Sigmoid colon (tissue), 7 donors: ENCODE measurements around the gene ITPR2. TPM values are rescaled to one million over a fixed set of nuclear protein-coding genes. Genes with fewer than 3 reads are reported as not detected.

Source experiments
- DNase-seq: peaks from one replicate; pipeline ENCODE4 v3.0.0-alpha.2; 2019
- H3K27ac ChIP-seq, 4 donors: fragments of 200-600 bp; sonication (generic); one replicate each; pipeline ENCODE4 v1.5.1; 2016 to 2019; ENCODE audit warnings: mild to moderate bottlenecking in 1 of 4
- H3K27me3 ChIP-seq, 3 donors: fragments of 200-600 bp; sonication (generic); one replicate each; pipeline ENCODE4 v1.5.1; 2019; ENCODE audit warnings: mild to moderate bottlenecking in 1 of 3
- H3K36me3 ChIP-seq, 4 donors: fragments of 200-600 bp; sonication (generic); one replicate each; pipeline ENCODE4 v1.5.1; 2016 to 2019
- H3K4me1 ChIP-seq, 4 donors: fragments of 200-600 bp; sonication (generic); one replicate each; pipeline ENCODE4 v1.5.1; 2017 to 2019
- H3K4me3 ChIP-seq, 4 donors: fragments of 200-600 bp; sonication (generic); one replicate each; pipeline ENCODE4 v1.5.1; 2017 to 2019; ENCODE audit warnings: mild to moderate bottlenecking in 2 of 4, moderate library complexity in 1 of 4
- H3K9me3 ChIP-seq, 4 donors: fragments of 200-600 bp in 3 of 4; sonication (generic) in 3 of 4; one replicate each; pipeline versions ENCODE4 v1.5.1 to v1.6.1; 2013 to 2019
- EP300 ChIP-seq, 4 donors: sonication (generic); formaldehyde crosslinking; IDR thresholded peaks; one replicate each; pipeline ENCODE4 v1.6.1; 2017; ENCODE audit warnings: antibody characterized with exemption in 4 of 4
- POLR2A ChIP-seq, 2 donors: fragments of 450-650 bp; IDR thresholded peaks; one replicate each; pipeline ENCODE4 v1.6.1; 2016; ENCODE audit warnings: antibody characterized with exemption in 2 of 2, mild to moderate bottlenecking in 2 of 2, moderate library complexity in 2 of 2
- POLR2AphosphoS5 ChIP-seq, 4 donors: sonication (generic); formaldehyde crosslinking; IDR thresholded peaks; one replicate each; pipeline ENCODE4 v1.6.1; 2017; ENCODE audit warnings: antibody characterized with exemption in 4 of 4
- WGBS, 2 donors: extraction: QIAGEN DNeasy Blood & Tissue Kit; methylation state at CpG; one replicate each; pipeline ENCODE4 v1.1.7; 2013; 5-methylcytosine and 5-hydroxymethylcytosine counted together
- intact Hi-C: fragments of 100-400 bp; cut with DNase I; formaldehyde crosslinking; loops from one replicate; pipeline ENCODE4 v1.15.1; 2023
- polyA plus RNA-seq, 3 donors: library from polyadenylated mRNA; stranded (reverse); fragments of 200-250 nt; gene quantifications; one replicate each; pipeline ENCODE4 v1.2.3, GENCODE V29; 2013
- total RNA-seq, 4 donors: library from RNA; depleted of rRNA; stranded (reverse); fragments of >200 nt; gene quantifications; one replicate each; pipeline ENCODE4 v1.1.0, GENCODE V29; 2016
- TF ChIP-seq, protein P1 (sequence below), 4 experiments: fragments of 450-650 bp in 3 of 4; fragments of 200-600 bp in 1 of 4; IDR thresholded peaks; one replicate each; pipeline ENCODE4 v1.5.1; 2016 to 2019; ENCODE audit warnings: antibody characterized with exemption in 4 of 4, mild to moderate bottlenecking in 3 of 4, moderate library complexity in 2 of 4
- donor health status: healthy with polysubstance abuse.
- donor health status: Bipolar disorder and iron deficiency.
- donor health status: healthy.

The ITPR2 gene
- total and polyA plus RNA-seq, 7 donors = 1.4 to 78.1 (median 58.9) TPM

DNA sequence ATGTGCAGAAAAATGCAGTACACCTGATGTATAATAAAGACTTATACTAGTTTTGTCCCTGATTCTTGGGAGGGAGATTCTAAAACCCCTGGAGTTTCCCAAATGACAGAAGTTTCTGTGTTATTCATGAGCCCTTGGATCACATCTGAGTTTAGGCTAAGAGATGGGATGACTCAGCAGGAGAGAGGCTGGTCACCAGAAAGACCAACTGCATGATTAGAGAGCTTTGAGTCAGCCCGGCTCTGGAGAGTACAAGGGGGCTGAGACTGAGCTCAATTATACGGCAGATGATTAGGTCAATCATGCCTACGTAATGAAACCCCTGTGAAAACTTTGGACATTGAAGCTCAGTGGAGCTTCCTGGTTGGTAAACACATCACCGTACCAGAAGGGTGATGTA lies 463.4 kb downstream of the ITPR2 start:
- Histone ChIP-seq H3K4me3 (no peak overlapping the region), H3K4me1 (no peaks in the 10 kb centered on the region), H3K9me3 (no peaks in the 10 kb centered on the region), H3K36me3 (no peaks in the 10 kb centered on the region), H3K27ac (no peak overlapping the region), H3K27me3 (no peaks in the 10 kb centered on the region)
- 85% methylated on average over 4 of the region's 4 CpGs for WGBS, 2 donors
- intact Hi-C loops = no loop called here
- no peak for DNase-seq
- TF ChIP-seq, protein P1, sequence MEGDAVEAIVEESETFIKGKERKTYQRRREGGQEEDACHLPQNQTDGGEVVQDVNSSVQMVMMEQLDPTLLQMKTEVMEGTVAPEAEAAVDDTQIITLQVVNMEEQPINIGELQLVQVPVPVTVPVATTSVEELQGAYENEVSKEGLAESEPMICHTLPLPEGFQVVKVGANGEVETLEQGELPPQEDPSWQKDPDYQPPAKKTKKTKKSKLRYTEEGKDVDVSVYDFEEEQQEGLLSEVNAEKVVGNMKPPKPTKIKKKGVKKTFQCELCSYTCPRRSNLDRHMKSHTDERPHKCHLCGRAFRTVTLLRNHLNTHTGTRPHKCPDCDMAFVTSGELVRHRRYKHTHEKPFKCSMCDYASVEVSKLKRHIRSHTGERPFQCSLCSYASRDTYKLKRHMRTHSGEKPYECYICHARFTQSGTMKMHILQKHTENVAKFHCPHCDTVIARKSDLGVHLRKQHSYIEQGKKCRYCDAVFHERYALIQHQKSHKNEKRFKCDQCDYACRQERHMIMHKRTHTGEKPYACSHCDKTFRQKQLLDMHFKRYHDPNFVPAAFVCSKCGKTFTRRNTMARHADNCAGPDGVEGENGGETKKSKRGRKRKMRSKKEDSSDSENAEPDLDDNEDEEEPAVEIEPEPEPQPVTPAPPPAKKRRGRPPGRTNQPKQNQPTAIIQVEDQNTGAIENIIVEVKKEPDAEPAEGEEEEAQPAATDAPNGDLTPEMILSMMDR (IDR thresholded peaks at IDR 0.05) = no peak
- TF ChIP-seq POLR2A (IDR thresholded peaks at IDR 0.05) = no peak
- no peak for TF ChIP-seq EP300 (IDR thresholded peaks at IDR 0.05)
- TF ChIP-seq POLR2AphosphoS5 (IDR thresholded peaks at IDR 0.05) = no peak

GRCh38 chr12:26367991-26368730 lies 464.8 kb downstream of the ITPR2 start:
- Histone ChIP-seq H3K4me1 (no peaks in the 10 kb centered on the region), H3K27me3 (no peaks in the 10 kb centered on the region), H3K9me3 (no peaks in the 10 kb centered on the region), H3K27ac (no peak overlapping the region), H3K4me3 (no peak overlapping the region), H3K36me3 (no peaks in the 10 kb centered on the region)
- intact Hi-C loops = no loop called here
- no peak for DNase-seq
- no peak for TF ChIP-seq EP300 (IDR thresholded peaks at IDR 0.05)
- no peak for TF ChIP-seq POLR2A (IDR thresholded peaks at IDR 0.05)
- WGBS, 2 donors = 91 to 93% methylated on average over 1 of the region's 1 CpG

- intact Hi-C loops = no loop called here
- no peak for DNase-seq
- no peak overlapping the region for H3K27ac ChIP-seq
- H3K9me3 ChIP-seq = no peaks in the 10 kb centered on the region
- no peaks in the 10 kb centered on the region for H3K27me3 ChIP-seq
- no peak overlapping the region for H3K4me3 ChIP-seq
- H3K36me3 ChIP-seq = no peaks in the 10 kb centered on the region
- TF ChIP-seq POLR2A (IDR thresholded peaks at IDR 0.05) = no peak
- no peak for TF ChIP-seq EP300 (IDR thresholded peaks at IDR 0.05)
- no peak for TF ChIP-seq POLR2AphosphoS5 (IDR thresholded peaks at IDR 0.05)
- TF ChIP-seq, protein P1 (IDR thresholded peaks at IDR 0.05) = no peak
- WGBS, 2 donors = 55 to 82% methylated on average over 1 of the region's 1 CpG
- no peaks in the 10 kb centered on the region for H3K4me1 ChIP-seq
Observed at GRCh38 chr12:26361964-26362363, 471.0 kb downstream of the ITPR2 start.

- no peak for DNase-seq
- 84 to 94% methylated on average over 10 of the region's 10 CpGs for WGBS, 2 donors
- H3K27me3 ChIP-seq = no peaks in the 10 kb centered on the region
- TF ChIP-seq EP300 (IDR thresholded peaks at IDR 0.05) (no peak), POLR2AphosphoS5 (IDR thresholded peaks at IDR 0.05) (no peak), POLR2A (IDR thresholded peaks at IDR 0.05) (no peak)
- TF ChIP-seq, protein P1 (IDR thresholded peaks at IDR 0.05) = no peak
- intact Hi-C loops = no loop called here
- no peak overlapping the region for H3K27ac ChIP-seq
- no peaks in the 10 kb centered on the region for H3K9me3 ChIP-seq
- no peak overlapping the region for H3K4me3 ChIP-seq
- no peaks in the 10 kb centered on the region for H3K4me1 ChIP-seq
- no peaks in the 10 kb centered on the region for H3K36me3 ChIP-seq
Observed at GRCh38 chr12:26360062-26360461, 472.9 kb downstream of the ITPR2 start.

DNA sequence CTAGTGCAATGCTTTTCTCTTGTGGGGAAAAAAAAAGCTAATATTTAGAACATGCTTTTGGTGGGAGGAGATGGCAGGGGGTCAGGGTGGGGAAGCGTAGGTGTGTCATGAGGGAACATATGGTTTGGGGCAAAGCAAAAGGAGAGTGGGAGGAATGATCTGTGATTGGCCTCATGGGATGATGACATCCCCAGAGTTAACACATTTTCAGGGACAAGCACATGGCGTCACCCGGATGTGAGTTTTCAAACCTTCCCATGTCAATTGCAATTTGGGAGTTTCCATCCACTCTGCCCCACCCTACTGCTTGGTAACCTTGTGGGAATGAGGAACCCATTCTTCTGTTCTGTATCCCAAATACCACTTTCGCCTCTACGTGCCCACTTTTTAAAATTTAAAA lies 473.4 kb downstream of the ITPR2 start:
- no peaks in the 10 kb centered on the region for H3K27me3 ChIP-seq
- H3K9me3 ChIP-seq = no peaks in the 10 kb centered on the region
- 95 to 97% methylated on average over 5 of the region's 5 CpGs for WGBS, 2 donors
- no peak for DNase-seq
- no peak overlapping the region for H3K4me3 ChIP-seq
- TF ChIP-seq, protein P1 (IDR thresholded peaks at IDR 0.05) = no peak
- TF ChIP-seq EP300 (IDR thresholded peaks at IDR 0.05) (no peak), POLR2AphosphoS5 (IDR thresholded peaks at IDR 0.05) (no peak), POLR2A (IDR thresholded peaks at IDR 0.05) (no peak)
- intact Hi-C loops = no loop called here
- no peaks in the 10 kb centered on the region for H3K4me1 ChIP-seq
- H3K36me3 ChIP-seq = no peaks in the 10 kb centered on the region
- no peak overlapping the region for H3K27ac ChIP-seq
